Measurements from ENCODE around the gene ADGRV1.

Gene ADGRV1, protein sequence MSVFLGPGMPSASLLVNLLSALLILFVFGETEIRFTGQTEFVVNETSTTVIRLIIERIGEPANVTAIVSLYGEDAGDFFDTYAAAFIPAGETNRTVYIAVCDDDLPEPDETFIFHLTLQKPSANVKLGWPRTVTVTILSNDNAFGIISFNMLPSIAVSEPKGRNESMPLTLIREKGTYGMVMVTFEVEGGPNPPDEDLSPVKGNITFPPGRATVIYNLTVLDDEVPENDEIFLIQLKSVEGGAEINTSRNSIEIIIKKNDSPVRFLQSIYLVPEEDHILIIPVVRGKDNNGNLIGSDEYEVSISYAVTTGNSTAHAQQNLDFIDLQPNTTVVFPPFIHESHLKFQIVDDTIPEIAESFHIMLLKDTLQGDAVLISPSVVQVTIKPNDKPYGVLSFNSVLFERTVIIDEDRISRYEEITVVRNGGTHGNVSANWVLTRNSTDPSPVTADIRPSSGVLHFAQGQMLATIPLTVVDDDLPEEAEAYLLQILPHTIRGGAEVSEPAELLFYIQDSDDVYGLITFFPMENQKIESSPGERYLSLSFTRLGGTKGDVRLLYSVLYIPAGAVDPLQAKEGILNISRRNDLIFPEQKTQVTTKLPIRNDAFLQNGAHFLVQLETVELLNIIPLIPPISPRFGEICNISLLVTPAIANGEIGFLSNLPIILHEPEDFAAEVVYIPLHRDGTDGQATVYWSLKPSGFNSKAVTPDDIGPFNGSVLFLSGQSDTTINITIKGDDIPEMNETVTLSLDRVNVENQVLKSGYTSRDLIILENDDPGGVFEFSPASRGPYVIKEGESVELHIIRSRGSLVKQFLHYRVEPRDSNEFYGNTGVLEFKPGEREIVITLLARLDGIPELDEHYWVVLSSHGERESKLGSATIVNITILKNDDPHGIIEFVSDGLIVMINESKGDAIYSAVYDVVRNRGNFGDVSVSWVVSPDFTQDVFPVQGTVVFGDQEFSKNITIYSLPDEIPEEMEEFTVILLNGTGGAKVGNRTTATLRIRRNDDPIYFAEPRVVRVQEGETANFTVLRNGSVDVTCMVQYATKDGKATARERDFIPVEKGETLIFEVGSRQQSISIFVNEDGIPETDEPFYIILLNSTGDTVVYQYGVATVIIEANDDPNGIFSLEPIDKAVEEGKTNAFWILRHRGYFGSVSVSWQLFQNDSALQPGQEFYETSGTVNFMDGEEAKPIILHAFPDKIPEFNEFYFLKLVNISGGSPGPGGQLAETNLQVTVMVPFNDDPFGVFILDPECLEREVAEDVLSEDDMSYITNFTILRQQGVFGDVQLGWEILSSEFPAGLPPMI (N-terminal part only)

DNA sequence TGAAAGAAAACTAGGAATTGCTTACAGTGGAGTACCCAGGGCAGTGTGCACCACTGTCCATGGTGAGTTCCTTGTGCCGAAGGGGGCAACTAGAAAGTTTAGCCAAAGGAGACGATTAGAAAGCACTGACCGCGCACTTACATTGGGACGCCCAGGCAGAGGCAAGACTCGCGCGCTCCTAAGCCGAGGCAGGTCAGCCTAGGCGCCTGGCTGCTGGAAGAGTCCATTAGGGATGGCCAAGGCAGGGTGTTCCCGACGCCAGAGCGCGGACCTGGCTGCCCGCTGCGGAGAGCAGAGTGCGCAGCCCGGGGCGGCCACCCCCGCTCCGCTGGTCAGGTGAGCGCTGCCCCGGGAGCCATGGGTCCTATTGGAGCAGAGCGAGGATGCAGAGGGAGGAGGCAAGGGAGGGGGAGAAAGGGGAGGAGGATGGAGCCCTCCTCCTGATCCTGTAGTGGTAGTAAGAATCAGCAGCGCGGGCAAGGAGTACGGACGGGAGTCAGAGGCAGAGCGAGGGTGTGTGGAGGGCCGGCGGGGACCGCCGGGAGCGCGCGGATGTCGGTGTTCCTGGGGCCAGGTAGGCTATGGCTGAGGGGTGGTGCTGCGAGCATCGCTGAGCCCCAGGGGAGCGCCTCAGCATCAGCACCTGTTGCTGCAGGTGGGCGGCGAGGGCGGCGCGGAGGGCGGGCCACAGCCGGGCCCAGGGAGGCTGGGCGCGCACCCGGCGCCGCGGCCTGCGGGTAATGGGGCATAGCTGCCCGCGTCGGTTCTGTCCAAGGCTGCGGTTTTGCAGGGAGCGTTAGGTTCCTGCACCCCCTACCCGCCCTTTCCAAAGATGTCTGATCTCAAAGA lies at the start of gene ADGRV1:
Gene ADGRV1, plus strand, starts transcription at position 454 of the 849 bp plus-strand sequence. Its CDS starts 99 bp downstream, at position 553.
- peak; percentile 18 for DNase-seq

DNA sequence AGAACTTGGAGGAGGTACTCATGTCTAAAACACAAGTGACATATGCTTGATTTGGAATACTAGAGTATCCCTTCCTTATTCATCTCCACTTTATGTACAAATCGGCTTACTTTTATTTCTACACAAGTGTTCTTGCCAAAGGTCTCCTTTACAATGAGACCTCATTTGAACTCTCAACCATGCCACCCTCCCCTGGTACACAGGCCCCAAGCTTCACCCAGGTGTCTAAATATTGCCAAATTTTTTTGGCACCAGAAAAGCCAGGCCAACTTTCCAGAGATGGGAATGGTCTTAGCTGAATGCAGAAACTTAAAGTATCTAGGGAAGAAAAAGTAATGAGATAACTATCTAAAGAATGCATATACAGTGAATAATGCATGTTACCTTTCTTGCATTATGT lies 48.2 kb upstream of the ADGRV1 start:
- no peak for DNase-seq

DNA sequence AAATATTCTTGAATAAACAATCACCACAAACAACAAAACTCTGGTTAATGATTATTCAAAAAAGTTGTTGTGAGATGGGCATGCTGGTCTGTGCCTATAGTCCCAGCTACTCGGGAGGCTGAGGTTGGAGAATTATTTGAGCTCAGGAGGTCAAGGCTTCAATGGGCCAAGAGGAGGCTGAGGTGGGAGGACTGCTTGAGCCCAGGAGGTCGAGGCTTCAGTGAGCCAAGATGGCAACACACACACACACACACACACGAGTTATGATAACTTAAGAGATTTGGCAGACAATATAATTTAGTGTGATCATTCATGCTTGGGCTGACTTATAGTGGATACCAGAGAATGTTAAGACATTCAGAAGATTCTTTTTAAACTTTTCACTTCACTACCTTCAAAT lies 44.1 kb upstream of the ADGRV1 start:
- DNase-seq = no peak

DNA sequence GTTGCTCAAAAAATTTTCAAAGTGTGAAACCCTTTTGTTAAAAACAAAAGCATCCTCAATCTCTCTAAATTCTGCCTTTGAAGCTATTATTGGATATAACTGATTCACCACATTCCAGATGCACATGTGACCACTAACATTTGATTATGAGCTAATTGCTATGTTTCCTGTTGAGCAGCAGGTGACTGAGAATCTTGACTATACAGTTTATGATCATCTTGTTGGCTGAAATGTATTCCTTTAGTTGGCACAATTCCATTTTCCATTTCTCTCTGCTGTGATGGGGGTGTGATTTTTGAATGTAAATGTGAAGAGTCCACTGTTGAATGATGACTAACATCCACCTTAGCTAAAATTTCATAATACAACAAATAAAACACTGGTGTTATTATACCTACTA lies 39.9 kb upstream of the ADGRV1 start:
- DNase-seq = no peak

DNA sequence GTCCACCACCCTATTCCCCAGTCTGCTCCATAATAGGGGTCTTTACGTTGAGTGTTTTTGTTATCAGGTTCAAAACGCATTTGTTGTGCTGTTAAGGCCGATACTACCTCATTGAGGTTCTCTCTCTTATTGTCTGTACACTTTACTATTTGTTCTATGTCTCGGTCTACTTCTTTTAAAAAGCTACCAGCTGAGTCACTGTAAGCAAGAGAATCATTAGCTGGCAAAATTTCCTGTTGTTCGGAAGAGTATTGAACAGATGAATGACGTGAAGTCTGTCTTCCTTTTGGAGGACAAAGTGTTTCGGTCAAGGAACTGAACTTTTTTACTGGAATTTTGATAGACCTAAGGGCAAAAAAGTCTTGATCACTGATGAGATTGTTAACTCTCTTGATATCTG lies 39.5 kb upstream of the ADGRV1 start:
- no peak for DNase-seq

DNA sequence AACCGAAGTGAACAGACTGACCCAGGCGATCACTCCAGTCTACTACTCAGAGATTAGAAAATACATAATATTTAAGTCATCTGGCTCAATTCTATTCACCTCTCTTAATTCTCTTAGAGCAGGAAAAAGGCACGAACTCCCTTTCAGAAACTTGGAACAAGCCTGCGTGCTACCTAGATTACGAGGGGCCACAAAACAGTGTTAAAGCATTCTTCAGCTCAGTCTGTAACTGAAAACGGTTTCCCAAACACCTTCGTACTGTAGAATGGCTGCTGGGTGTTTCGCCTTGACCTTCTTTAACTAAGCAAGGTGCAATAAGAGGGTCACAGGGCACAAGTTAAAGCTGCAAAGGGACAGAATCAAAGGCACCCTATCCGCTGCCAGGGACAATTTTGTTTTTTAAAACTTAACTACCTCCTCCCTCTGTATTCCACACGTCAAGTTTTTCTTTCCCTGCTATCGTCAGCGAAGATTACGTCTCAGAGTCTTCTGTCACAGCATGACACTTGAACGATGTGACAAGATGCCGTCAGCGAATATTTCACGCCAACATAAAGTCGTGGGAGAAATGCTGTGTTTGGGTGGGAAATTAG lies 29.9 kb upstream of the ADGRV1 start:
- peak; percentile 53 for DNase-seq

DNA sequence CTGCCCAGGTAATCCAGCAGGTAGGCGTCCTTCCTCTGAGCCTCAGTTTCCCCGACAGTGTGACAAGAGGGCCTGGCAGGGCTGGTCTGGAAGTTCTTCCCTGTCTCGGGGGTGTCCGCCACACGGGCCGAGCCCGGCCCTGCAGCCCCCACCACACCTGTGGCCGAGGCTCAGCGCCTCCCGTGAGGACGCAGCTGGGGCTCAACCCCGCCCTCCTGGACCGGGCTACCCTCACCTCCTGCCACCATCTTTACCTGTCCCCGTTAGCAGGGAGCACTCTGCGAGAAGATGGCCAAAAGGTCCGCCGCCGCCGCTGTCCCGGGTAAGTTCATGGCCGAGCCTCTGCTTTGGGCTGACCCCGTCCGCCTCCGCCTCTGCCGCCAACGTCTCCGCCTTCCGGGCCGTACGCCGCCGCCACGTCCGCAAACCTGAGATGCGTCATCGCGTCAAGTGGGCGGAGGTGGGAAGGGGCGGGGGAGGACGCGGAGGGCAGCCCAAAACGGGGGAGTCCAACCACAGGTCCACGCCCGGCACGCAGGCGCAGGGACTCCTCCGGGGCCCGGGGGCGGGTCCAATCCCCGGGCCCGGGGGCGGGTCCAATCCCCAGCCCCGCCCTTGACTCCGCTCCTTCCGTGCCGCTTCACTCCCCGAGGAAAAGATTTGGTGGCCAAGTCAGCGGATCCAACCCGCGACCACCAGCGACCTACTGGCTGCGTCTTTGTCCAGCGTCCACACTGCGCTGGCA lies 29.2 kb upstream of the ADGRV1 start, which contains the start of gene LYSMD3:
Gene LYSMD3, minus strand, starts transcription at position 391 of the 745 bp plus-strand sequence. CDS start 4,295 bp downstream, outside the sequence.
- DNase-seq = peak; percentile 97

DNA sequence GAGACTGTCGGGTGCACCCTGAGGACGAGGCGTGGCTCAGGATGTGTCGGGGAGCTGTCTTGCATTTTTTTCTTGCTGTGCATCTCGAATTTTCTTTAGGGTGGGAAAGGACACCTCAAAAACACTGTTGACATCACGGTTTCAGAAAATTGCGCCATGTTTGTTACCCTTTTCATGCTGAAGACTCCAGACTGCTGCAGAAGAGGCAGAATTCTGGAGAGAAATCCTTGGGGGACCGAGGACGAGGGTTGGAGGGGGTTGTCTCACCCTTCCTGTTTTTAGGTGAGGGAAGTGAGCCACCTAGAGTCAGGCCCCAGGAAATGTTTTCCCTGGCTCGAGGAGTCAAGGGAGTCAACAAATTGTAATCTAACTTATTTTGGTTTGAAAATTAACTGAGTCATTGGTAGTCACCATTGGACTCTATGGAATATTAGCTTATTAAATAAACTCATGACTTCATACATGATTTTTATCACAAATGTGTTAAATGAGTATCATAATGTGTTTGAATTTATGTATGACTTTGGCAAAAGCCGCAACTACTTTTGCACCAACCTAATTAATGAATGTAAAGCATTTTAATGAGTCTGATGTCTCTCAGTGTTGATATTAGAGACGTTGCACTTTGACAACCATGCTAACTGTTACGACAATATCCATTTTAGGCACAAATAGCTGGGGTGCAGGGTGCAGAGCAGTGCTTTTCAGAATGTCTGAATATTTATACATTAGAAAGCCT lies 28.5 kb upstream of the ADGRV1 start:
- peak; percentile 91 for DNase-seq

DNA sequence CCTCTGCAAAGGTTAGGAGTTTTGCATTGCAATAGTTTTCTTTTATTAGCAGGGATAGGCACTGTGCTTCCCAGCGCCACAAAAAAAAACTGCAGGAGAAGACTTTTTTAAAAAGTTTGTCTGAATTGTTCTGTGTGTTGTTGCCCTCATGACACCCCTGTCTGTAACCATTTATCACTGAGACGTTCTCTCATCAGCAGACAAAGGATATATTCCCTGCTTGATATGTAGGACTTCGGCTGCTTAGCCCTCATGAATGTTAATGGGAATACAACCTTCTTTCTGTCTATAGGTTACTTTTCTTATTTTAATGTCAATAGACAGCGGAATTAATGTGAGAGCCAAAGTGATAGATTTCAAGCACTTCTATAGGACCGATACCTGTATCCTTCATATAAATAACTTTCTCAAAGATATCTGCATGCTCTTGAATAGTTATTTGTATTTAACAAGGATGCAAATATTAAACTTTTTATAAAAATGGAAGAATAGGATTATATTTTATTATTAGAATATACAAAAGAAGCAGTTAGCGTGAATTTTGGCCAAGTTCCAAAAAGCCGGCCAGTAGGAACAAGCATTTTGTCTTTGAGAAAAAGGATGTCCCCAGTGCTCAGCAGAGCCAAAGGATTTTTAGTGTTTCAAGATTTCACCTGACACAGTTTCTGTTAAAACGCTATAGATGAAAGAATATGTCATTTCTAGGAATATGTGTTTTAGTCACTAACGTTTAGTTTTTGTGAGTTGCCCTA lies 27.7 kb upstream of the ADGRV1 start:
- DNase-seq = no peak

DNA sequence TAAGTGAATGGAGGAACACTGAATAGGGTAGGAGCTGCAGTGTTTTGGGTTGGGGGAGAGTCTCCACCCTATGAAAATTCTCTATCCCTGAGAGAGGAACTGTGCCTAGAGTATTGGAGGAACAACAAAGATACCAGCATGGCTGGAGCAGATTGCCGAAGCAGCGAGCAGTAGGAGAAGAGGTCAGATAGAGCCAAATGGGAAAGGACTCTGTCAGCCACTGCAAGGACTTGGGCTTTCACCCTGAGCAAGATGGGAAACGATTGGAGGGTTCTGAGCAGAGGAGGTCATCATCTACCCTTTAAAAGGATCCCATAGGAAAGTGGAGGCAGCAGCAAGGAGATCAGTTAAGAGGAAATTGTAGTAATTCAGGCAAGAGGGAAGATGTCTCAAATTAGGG lies 24.8 kb upstream of the ADGRV1 start:
- DNase-seq = no peak

DNA sequence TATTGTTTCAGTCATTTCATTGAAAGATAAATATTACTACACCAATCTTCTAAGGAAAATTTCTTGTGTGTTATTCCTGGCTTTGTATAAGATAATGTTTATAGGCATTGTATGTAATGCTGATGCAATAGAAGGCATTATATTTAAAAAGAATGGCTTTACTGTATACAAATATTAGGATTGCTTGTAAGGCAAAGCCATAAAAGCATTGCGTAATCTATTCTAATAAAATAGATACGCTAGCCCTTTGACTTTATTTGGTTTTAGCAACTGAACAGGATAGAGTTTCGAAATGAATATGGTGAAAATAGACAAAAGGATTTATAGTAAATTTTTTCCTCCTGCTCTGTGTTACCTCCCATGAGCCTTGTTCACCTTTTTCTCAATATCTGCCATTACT lies 23.7 kb upstream of the ADGRV1 start:
- no peak for DNase-seq

DNA sequence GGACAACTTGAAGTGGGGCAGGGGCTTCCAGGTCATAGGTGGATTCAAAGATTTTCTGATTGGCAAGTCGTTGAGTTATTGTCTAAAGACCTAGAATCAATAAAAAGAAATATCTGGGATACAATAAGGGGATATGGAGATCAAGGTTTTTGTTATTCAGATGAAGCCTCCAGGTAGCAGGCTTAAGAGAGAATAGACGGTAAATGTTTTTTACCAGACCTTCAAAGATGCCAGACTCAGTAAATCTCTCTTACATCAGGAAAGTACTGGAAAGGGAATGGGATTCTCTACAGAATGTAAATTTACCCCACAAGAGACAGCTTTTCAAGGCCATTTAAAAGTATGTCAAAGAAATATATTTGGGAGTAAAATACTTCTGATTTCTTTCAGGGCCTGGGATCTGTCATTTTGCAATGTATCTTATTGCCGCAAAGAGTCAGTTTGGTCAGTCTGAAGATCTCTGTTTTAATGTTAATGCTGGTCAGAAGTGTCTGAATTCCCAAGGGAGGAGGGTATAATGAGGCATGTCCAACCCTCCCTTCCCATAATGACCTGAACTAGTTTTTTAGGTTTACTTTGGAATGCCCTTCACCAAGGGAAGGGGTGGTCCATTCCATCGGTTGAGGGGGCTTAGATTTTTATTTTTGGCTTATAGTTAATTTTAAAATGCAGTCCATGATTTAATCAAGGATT lies 15.6 kb upstream of the ADGRV1 start:
- no peak for DNase-seq

DNA sequence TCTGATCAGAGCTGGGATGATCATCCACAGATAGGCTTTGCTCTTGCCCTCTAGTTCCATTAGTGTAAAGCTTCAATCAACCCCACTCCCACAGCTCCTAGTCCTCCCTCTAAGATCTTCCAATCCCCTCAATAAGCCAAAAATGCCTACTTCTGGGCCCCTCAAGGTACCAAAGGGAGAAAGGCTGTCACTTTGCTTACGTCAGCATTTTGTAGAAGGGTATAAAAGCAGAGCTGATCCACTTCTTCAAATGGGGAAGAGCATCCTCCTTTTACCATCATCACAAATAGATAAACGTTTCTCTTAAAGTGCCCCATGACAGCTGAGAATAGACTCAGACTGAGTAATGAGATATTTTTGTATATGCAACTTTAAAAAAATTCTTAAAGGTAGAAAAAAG lies 13.1 kb upstream of the ADGRV1 start:
- DNase-seq = no peak

DNA sequence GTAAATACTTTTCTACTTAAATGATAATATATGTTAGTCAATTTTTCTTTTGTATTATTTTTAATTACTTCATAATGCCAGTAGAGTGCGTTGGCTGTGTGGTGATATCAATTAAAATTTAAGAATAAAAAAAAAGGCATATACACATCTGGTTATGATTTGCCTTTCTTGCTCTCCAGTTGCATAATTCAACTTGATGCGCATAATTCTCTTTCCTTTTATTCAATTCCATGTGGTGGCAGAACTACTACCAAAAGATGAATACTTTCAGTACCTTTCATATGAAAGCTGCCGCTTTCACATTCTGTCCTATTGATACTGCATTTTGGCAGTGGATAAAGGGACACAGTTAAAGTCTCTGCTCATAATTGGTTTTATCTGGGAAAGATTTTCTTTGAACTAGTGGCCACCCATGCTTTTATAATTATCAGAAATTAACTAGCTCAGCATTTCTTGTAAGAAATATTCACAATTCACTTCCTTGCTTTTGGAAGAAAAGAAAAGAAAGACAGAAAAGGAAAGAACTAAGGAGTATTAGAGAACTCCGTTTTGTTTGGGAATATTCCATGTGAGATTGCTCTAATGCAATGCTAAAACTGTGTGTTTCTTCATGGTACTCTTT lies 12.3 kb upstream of the ADGRV1 start:
- DNase-seq = no peak

DNA sequence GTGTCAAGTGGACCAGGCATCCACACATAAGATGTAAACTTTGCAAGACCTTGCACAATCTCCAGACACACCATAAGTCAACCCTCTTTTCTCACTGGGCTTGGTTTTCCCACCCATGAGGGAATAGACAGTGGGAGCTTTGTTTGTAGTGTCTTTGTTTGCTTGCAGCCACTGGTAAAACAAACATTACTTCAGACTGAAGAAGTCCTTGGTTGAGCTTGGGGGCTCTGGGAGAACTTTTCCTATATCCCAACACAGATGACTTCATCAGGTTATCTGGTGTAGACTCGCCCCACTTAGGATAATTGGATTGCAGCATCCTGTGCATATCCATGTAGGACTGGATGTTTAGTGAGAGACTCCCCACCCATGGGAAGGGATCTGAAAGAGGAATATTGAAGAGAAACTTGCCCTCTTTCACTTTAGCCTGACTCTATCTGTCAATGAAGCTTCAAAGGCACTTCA lies 11.5 kb upstream of the ADGRV1 start:
- no peak for DNase-seq

DNA sequence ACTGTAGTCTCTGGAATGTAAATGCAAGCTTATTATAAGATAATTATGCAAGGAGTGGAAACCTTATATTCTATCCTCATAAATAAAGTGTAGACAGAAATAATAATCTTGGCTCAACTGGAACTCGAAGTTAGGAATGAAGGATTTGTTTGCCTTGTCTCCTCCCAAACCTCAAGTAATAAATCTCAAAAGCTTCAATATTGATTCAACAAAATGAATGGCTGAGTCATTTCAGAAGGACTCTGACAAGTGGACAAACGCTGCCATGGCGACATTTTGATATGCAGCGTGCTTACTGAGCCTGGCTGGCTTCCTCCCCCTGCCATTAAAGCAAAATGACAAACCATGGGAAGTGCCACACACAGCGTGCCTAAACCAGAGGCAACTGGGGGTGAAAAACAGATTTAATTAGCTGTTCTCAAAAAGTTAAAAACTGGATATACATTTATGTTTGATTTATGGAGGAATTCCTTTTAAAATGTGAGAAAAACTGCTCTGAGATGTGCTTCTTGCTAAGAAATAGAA lies 10.5 kb upstream of the ADGRV1 start:
- DNase-seq = no peak

DNA sequence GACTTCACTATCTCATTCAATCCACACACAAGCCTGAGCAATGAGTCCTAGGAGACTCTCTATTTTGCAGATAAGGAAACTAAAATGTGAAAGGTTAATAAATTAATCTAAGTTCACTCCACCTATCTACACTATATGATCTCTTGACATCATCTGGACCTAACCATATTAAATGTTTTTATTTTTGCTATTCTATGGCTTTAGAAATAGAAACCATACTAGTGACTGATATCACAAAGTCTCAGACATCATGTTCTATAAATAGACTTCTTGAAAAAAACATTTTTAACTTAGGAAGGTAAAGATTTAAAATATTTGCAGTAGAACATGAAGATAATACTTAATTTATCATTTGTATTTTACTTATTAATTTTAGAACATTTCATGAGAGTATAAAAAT lies 9.4 kb upstream of the ADGRV1 start:
- no peak for DNase-seq

Measured in hematopoietic multipotent progenitor cell treated with erythropoietin and hydrocortisone succinate and interleukin-3 and kit ligand, for 6 days (in vitro differentiated cells).